Osteoblast (primary cell): ENCODE measurements around the gene LGI1. TPM values are rescaled to one million over a fixed set of nuclear protein-coding genes. Genes with fewer than 3 reads are reported as not detected.

Experiments used
- DNase-seq: peaks from one replicate; pipeline ENCODE4 v3.0.0; 2011; ENCODE audit warnings: low spot score, mixed read lengths; ENCODE audit not compliant: insufficient read length; ENCODE audit errors: missing footprints
- H2AFZ ChIP-seq: 2 replicates; pipeline ENCODE4 v1.6.0; 2011; ENCODE audit warnings: mild to moderate bottlenecking, low read length
- H3K27ac ChIP-seq: 2 replicates; pipeline ENCODE4 v1.5.1; 2011; ENCODE audit warnings: mild to moderate bottlenecking, low read depth, low read length, moderate library complexity
- H3K27me3 ChIP-seq: 2 replicates; pipeline ENCODE4 v1.6.0; 2012; ENCODE audit warnings: mild to moderate bottlenecking, control low read depth, inconsistent platforms, low read length, moderate library complexity; ENCODE audit not compliant: insufficient read depth
- H3K36me3 ChIP-seq: 2 replicates; pipeline ENCODE4 v1.5.1; 2011; ENCODE audit warnings: mild to moderate bottlenecking, low read length, control low read depth, moderate library complexity; ENCODE audit not compliant: insufficient read depth
- H3K4me1 ChIP-seq: 2 replicates; pipeline ENCODE4 v1.5.1; 2011; ENCODE audit warnings: mild to moderate bottlenecking, low read length, control low read depth, moderate library complexity; ENCODE audit not compliant: insufficient read depth
- H3K4me2 ChIP-seq: 2 replicates; pipeline ENCODE4 v1.6.0; 2011; ENCODE audit warnings: mild to moderate bottlenecking, low read length; ENCODE audit not compliant: insufficient read depth
- H3K4me3 ChIP-seq: fragments of 200-600 bp; sonication (generic); 3 replicates; pipeline ENCODE4 v1.5.1; 2012; ENCODE audit warnings: mild to moderate bottlenecking, low read length, inconsistent platforms; ENCODE audit not compliant: insufficient read depth
- H3K79me2 ChIP-seq: 2 replicates; pipeline ENCODE4 v1.6.0; 2012; ENCODE audit warnings: mild to moderate bottlenecking, low read length, control low read depth, inconsistent platforms; ENCODE audit not compliant: insufficient read depth
- H3K9me3 ChIP-seq: 2 replicates; pipeline ENCODE4 v1.5.1; 2011; ENCODE audit warnings: low read depth, low read length, control low read depth
- H4K20me1 ChIP-seq: 2 replicates; pipeline ENCODE4 v1.6.0; 2012; ENCODE audit warnings: mild to moderate bottlenecking, low read length, control low read depth; ENCODE audit not compliant: insufficient read depth
- CTCF ChIP-seq: IDR thresholded peaks from 2 replicates; pipeline ENCODE4 v1.5.1; 2011; ENCODE audit warnings: mild to moderate bottlenecking, low read depth, low read length, moderate library complexity; ENCODE audit errors: extremely low read depth
- total RNA-seq: library from RNA; depleted of rRNA; stranded (reverse); fragments of >200 nt; gene quantifications from 2 replicates; pipeline ENCODE4 v1.2.3, GENCODE V29; 2012

The LGI1 gene
- total RNA-seq, 1 donor = not detected

GRCh38 chr10:93784059-93784458, 26.3 kb downstream of the LGI1 start:
- H3K4me2 ChIP-seq = no peak overlapping the region
- peaks cover 7% of the 10 kb centered on the region for H3K27me3 ChIP-seq
- H4K20me1 ChIP-seq = no peaks in the 10 kb centered on the region
- TF ChIP-seq CTCF = no peak
- H3K36me3 ChIP-seq = no peaks in the 10 kb centered on the region
- no peak overlapping the region for H3K27ac ChIP-seq
- no peak overlapping the region for H3K4me3 ChIP-seq
- no peaks in the 10 kb centered on the region for H3K9me3 ChIP-seq
- no peak overlapping the region for H2AFZ ChIP-seq
- H3K79me2 ChIP-seq = no peaks in the 10 kb centered on the region
- DNase-seq = no peak
- peaks cover 5% of the 10 kb centered on the region for H3K4me1 ChIP-seq

GRCh38 chr10:93788413-93789208, 30.9 kb downstream of the LGI1 start:
- TF ChIP-seq CTCF = no peak
- H3K9me3 ChIP-seq = no peaks in the 10 kb centered on the region
- no peak for DNase-seq
- no peaks in the 10 kb centered on the region for H3K79me2 ChIP-seq
- H3K36me3 ChIP-seq = no peaks in the 10 kb centered on the region
- H3K4me2 ChIP-seq = no peak overlapping the region
- no peak overlapping the region for H3K4me3 ChIP-seq
- peaks cover 18% of the 10 kb centered on the region for H3K27me3 ChIP-seq
- peaks cover 5% of the 10 kb centered on the region for H3K4me1 ChIP-seq
- no peaks in the 10 kb centered on the region for H4K20me1 ChIP-seq
- no peak overlapping the region for H2AFZ ChIP-seq
- no peak overlapping the region for H3K27ac ChIP-seq

GRCh38 chr10:93790439-93790838, 32.7 kb downstream of the LGI1 start:
- H3K9me3 ChIP-seq = no peaks in the 10 kb centered on the region
- peaks cover 5% of the 10 kb centered on the region for H3K4me1 ChIP-seq
- H3K27me3 ChIP-seq = peaks cover 18% of the 10 kb centered on the region
- H3K27ac ChIP-seq = no peak overlapping the region
- DNase-seq = no peak
- TF ChIP-seq CTCF = no peak
- no peaks in the 10 kb centered on the region for H3K79me2 ChIP-seq
- H3K4me3 ChIP-seq = no peak overlapping the region
- no peaks in the 10 kb centered on the region for H3K36me3 ChIP-seq
- no peak overlapping the region for H2AFZ ChIP-seq
- H3K4me2 ChIP-seq = no peak overlapping the region
- no peaks in the 10 kb centered on the region for H4K20me1 ChIP-seq

GRCh38 chr10:93796167-93796566, 38.4 kb downstream of the LGI1 start:
- TF ChIP-seq CTCF = no peak
- Histone ChIP-seq H3K27ac (no peak overlapping the region), H3K9me3 (no peaks in the 10 kb centered on the region), H3K4me1 (no peaks in the 10 kb centered on the region), H4K20me1 (no peaks in the 10 kb centered on the region), H3K4me2 (no peak overlapping the region), H3K4me3 (no peak overlapping the region), H3K79me2 (no peaks in the 10 kb centered on the region), H3K36me3 (no peaks in the 10 kb centered on the region), H3K27me3 (peaks cover 12% of the 10 kb centered on the region), H2AFZ (no peak overlapping the region)
- DNase-seq = no peak
